ENCODE data around the gene CNTNAP2.

CNTNAP2 gene

DNA sequence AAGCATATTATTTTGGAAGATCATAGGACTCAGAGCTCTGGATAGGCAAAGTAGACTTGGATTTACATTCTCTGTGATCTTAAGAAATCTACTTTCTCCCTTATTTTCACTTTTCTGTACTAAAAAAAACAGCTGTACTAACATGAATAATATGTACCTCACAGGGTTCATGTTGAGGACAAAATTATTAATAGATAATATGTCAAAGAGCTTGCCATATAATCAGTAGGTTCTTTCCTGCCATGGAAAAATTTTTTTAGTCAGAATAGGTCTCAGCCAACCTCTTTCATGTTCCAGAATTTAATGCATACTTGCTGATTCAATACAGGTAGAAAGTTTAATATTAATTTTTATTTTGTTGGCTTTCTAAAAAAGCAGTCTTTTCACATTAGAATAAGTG is 1693.7 kb downstream of the CNTNAP2 start:
- DNase-seq, result no peak

DNA sequence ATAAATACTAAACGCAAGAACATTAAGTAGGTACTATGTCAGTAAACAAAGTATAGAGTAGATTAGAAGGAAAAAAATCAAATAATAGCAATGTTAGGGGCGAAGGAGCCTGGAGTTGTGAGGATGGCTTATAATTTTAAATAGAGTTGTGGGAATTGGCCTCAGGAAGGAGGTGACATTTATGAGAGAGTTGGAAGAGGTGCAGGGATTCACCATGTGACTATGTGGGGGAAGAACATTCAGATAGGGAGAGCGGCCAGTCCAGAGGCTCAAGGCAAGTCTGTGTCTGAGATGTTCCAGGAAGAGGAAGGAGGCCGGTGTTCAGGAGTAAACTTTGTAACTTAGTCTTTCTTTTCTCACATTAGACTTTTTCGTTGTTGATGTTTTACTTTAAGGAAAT is 1695.3 kb downstream of the CNTNAP2 start:
- no peak for DNase-seq

DNA sequence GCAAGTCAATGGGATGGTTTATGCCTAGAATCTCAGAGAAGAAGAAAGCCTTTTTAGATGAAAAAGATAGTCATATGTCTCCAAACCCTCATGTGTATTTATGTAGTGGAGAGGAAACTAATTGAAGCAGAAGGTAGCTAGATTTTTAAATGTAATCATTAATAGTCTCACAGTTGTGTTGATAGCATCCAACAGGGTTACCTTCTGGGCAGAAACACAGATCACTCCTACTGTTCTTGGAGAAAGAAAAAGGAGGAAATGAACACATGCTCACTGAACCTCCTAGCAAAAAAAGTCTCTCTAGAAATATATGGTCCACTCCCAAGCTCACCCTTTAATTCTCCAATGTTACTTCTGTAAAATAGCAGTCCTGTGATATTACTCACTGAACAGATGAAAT is 1696.7 kb downstream of the CNTNAP2 start:
- DNase-seq, result no peak

- no peak for DNase-seq
Observed at GRCh38 chr7:147818317-147818716, 1701.7 kb downstream of the CNTNAP2 start.

GRCh38 chr7:147824671-147825070 is 1708.1 kb downstream of the CNTNAP2 start:
- DNase-seq, result no peak

DNA sequence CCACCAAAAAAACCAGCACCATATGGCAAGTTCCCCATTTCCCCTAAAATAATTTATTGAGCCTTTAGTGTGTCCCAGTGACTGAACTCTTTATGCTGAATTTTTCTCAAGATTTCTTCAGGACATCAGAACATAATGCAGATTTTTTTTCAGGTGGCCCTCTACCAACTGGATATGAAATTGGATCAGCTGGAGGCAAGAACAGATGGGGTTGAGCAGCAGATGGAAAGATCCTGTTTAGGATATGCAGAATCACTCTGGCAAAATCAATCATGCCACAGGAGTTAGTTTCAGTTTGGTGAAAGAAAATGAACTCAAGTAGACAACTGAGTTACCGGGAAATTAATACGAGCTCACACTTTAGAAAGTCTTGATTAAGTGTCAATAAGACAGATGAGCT is 1712.4 kb downstream of the CNTNAP2 start:
- DNase-seq, result no peak

DNA sequence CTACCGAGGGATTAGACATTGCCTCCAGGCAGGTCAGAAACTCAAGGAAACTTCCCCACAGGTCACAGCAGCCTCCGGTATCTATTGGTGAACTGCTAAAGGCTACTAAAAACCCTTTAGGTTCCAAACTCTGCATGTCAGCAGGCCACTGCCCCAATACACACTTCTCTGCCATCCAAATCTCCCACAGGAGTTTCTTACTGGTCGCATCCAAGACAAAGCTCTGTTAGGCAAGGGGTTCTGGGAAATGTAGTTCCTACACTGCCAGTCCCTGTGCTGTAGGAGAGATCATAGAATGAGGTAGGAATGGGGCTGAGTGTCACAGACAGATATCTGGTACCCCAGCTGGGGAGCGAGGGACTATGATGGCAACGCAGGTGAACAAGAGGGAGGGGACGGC is 1717.0 kb downstream of the CNTNAP2 start:
- DNase-seq, result no peak

- DNase-seq, result no peak
Observed at GRCh38 chr7:147833970-147834369, 1717.4 kb downstream of the CNTNAP2 start.

DNA sequence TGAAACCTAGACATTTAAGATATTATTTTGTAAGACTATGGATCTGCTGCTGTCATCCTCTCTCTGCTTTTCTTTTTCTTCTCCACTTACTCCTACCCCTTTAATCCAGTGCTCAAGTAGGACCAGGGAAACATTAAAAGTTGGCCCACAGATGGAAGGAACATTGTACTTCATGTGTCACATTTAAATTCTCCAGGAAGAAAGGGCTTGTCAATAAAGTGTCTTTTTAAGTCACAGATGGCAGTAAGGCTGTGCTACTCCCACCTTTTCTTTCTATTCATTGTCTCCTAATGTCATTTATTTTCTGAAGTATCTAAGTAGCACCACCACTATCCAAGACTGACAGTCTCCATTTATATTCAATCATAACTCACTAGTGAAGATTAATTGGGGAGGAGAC is 1736.2 kb downstream of the CNTNAP2 start:
- no peak for DNase-seq

GRCh38 chr7:147857152-147858140 is 1740.8 kb downstream of the CNTNAP2 start:
- DNase-seq, result no peak

DNA sequence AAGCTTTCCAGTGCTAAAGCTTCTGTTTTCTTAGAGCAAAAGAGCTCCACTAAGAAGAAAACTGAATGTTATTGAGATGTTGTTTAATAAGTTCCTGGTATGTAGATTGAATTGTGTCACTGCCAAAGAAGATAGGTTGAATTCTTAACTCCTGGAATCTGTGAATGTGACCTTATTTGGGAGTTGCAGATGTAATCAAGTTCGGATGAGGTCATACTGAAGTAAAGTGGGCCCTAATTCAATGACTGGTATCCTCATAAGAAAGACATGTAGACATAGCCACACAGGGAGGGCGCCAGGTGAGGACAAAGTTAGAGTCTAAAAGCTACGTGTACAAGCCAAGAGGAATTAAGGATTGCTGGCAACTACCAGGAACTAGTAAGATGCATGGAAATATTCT is 1741.8 kb downstream of the CNTNAP2 start:
- no peak for DNase-seq

GRCh38 chr7:147859033-147859432 is 1742.4 kb downstream of the CNTNAP2 start:
- no peak for DNase-seq

- no peak for DNase-seq
Observed at GRCh38 chr7:147859486-147859885, 1742.9 kb downstream of the CNTNAP2 start.

DNA sequence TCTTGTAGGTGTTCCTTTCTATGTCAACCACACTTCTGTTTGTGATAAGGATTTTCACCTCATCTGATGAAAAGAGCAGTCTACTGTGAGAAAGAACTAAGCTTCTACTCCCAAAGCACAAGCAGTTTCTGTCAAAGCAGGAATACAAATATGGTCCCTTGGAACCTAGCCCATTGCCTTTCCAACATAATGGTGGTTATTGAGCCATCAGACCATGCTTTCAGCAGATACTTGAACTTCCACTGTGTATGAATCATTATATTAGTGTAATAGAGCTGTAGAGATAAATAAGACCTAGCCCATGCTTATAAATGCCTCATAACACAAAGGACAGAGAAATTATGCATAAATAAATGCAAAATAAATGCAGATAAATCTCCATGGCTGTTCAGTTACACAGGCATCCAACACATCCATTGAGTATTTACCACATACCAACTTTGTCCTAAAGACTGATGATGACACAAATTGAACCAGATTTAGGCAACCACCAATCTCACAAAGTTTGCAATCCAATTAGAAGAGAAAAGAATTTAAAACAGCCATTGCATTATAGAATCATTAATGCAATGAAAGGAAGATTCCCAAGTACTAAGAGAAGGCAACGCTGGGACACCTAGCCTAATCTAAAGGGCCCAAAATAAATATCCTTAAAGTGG is 1744.6 kb downstream of the CNTNAP2 start:
- DNase-seq, result no peak

DNA sequence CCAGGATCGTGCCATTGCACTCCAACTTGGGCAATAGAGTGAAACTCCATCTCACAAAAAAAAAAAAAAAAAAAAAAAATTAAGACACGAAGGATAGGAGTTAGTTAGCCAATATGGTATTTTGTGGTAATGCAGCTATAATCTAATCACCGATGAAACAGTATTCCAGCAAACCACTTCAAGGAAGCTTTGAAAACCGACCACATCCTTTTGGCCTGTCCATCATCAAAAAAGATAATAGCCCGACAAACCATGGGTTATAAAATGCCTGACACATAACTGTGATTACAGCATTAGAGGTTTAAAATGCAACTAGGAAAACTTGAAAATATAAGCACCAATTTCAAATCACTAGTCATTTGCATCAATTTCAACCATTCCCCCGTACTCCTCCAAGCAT is 1745.3 kb downstream of the CNTNAP2 start:
- DNase-seq, result no peak

DNA sequence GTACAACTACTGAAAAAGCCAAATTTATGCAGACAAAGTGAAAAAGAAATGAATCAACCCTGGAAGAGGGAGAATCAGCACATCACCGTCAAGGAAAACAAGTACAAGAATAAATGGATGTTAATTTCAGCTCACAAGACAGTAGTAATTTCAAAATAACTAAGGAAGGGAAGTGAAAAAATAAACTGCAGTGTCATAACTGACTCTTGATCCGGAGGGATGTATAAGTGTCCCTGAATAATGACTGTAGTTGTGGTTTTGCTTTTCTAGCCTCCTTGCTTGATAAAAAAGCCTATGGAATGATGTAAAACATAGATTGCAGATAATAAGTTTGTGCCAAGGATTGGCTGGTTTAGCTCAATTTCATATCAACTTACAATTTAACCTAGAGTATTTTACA is 1752.9 kb downstream of the CNTNAP2 start:
- no peak for DNase-seq

DNA sequence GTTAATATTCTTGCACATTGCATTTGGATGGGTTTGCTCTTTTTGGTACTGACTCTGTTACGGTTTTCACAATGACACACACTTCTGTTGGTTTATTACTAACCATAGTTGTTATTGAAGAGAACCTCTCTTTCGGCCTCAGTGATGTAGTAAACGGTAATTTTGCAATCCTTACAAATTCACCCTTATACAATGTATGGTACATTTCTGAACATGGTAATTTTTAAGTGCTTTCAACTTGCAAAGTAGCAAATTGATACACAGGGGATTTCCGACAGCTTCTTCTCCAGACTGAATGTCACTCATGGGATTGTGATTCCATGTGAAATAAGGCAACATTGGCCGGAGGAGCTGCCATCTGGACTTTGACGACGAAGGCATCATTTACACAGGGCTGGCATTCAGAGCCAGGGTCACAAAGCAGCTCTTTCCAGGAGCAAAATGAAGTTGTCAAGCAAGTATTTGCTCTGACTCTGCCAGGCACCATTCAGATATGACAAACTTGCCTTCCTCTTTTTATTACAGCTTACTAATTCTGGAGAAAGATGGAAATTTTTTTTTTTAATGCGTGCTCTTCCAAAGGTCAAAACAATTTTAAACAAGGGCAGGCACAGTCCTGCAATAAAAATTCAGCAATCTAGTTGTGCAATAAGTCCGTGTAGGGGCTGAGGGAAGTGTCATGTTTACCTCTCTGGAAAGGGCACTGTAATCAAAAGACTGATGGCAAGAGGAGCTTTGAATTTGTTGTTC is 1762.5 kb downstream of the CNTNAP2 start:
- no peak for DNase-seq

- DNase-seq, result no peak
Observed at GRCh38 chr7:147885869-147886268, 1769.3 kb downstream of the CNTNAP2 start.

- DNase-seq, result no peak
Observed at GRCh38 chr7:147894271-147894670, 1777.7 kb downstream of the CNTNAP2 start.

DNA sequence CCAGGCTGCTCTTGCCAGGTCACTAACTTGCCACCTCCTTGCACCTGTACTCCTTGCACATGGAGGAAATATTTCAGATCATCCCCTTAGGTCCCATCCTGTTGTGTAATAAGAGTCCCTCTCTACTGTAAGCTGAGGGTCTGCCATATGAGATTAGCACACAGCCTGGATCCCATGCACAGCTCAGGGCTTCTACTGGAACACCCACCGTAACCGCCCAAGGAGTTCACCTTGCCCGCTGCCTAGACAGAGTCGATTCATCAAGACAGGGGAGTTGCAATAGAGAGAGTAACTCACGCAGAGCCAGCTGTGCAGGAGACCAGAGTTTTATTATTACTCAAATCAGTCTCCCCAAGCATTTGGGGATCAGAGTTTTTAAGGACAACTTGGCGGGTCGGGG is 1779.5 kb downstream of the CNTNAP2 start:
- DNase-seq, result no peak

DNA sequence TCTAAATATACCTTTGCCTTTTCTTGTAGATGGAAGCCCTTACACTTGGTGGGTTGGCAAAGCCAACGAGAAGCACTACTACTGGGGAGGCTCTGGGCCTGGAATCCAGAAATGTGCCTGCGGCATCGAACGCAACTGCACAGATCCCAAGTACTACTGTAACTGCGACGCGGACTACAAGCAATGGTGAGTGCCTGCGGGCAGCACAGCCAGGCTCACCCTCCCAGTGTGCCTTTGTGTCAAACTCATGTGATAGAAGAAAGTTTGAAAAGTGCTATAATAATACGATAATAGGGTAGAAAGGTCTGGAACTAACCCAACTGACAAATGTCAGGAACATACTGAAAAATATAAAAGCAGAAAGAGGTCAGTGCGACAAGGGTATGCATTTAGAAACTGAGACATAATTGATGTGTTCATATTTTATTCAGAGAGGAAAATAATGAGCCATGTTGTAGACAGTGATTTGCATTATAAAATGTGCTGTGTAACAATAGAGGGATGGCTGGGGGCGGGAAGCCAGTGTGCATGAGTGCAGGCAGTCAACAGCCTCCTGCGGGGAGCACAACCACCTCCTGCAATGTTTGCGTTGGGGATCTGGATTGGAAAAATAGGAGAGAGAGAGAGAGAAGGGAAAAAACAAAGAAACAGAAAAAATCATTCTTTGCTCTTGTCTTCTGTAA is 1787.1 kb downstream of the CNTNAP2 start:
- DNase-seq, result no peak

DNA sequence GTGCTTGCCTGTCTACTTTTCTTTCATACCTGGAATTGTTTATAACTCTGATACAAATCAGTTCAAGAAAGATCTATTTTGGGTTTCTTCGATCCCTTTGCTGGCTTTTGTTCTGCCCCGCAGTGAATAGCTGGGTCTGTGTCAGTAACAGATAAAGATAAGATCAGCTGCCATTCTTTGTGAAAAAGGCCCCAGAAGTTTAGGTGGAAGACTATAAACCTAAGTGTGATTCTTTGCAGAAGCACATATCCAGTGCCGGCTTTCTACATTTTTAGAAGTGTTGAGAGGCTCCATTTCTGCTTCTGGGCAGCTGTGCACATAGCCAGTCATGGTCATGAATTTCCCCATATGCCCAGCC is 1787.6 kb downstream of the CNTNAP2 start:
- DNase-seq, result no peak

Measured in activated naive CD4-positive, alpha-beta T cell treated with anti-CD3 and anti-CD28 coated beads, Interleukin-2, amount 50 U/mL, for 16 hours (primary cell).